ENCODE results near the gene DSC2. TPM values are rescaled to one million over a fixed set of nuclear protein-coding genes. Genes with fewer than 3 reads are reported as not detected.

Gene DSC2
- total RNA-seq, 4 donors from 2014 or later = 14.5 to 113 (median 86.1) TPM

DNA sequence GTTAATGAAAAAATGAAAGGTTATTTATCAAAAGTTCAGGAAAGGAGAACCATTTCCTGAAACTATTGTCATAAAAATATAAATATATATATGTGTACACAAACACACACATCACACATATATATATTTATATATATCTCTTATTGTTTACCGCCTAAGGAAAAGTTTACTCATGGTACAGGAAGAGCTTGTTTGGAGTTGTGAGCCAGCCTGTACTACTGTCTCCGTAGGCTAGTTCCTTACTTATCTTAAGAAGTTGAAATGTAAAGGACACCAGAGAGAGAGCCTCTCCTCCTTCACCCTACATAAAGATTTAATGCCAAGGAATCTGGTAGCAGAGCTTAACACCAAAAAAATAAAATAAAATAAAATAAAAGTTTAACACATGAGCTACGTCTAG, 40.8 kb upstream of the DSC2 start:
- H3K4me1 ChIP-seq = no peaks in the 10 kb centered on the region
- no peak for DNase-seq
- no peaks in the 10 kb centered on the region for H3K9me3 ChIP-seq
- 66 to 78% methylated on average over 3 of the region's 3 CpGs for WGBS, 2 donors (ENCODE audit: low coverage in 1 of 2)
- intact Hi-C loops (cut with DNase I; ENCODE audit: low total_unique reads) (no loop called here), in situ Hi-C loops (cut with MboI; ENCODE audit: low pct_ligation_motif_present in 1 of 4, low pct_unique_long_range_greater_than_20kb in 1 of 4, low sequenced_read_pairs in 3 of 4) (no loop called here)
- no peaks in the 10 kb centered on the region for H3K27me3 ChIP-seq
- TF ChIP-seq EP300 (IDR thresholded peaks at IDR 0.05; ENCODE audit: low read depth) = no peak
- no peak for TF ChIP-seq CTCF (IDR thresholded peaks at IDR 0.05)
- TF ChIP-seq POLR2A (IDR thresholded peaks at IDR 0.05) = no peak
- no peak for TF ChIP-seq POLR2AphosphoS5 (IDR thresholded peaks at IDR 0.05)
- no peaks in the 10 kb centered on the region for H3K36me3 ChIP-seq
- H3K27ac ChIP-seq = no peak overlapping the region
- no peak overlapping the region for H3K4me3 ChIP-seq

GRCh38 chr18:31138709-31139108, 36.5 kb upstream of the DSC2 start:
- H3K27me3 ChIP-seq = no peaks in the 10 kb centered on the region
- 50 to 69% methylated on average over 1 of the region's 1 CpG for WGBS, 2 donors (ENCODE audit: low coverage in 1 of 2)
- in situ Hi-C loops (cut with MboI; ENCODE audit: low pct_ligation_motif_present in 1 of 4, low pct_unique_long_range_greater_than_20kb in 1 of 4, low sequenced_read_pairs in 3 of 4) = no loop called here
- H3K36me3 ChIP-seq = no peaks in the 10 kb centered on the region
- no peak overlapping the region for H3K4me3 ChIP-seq
- intact Hi-C loops (cut with DNase I; ENCODE audit: low total_unique reads) = no loop called here
- DNase-seq = no peak
- TF ChIP-seq POLR2A (IDR thresholded peaks at IDR 0.05) = no peak
- no peak for TF ChIP-seq POLR2AphosphoS5 (IDR thresholded peaks at IDR 0.05)
- no peak for TF ChIP-seq EP300 (IDR thresholded peaks at IDR 0.05; ENCODE audit: low read depth)
- TF ChIP-seq CTCF (IDR thresholded peaks at IDR 0.05) = no peak
- H3K4me1 ChIP-seq = no peaks in the 10 kb centered on the region
- H3K9me3 ChIP-seq = no peaks in the 10 kb centered on the region
- no peak overlapping the region for H3K27ac ChIP-seq

GRCh38 chr18:31134988-31135529, 32.8 kb upstream of the DSC2 start:
- no peak for DNase-seq
- 82 to 84% methylated on average over 4 of the region's 4 CpGs for WGBS, 2 donors (ENCODE audit: low coverage in 1 of 2)

GRCh38 chr18:31129398-31130115, 27.3 kb upstream of the DSC2 start:
- Histone ChIP-seq H3K9me3 (no peaks in the 10 kb centered on the region), H3K27me3 (no peaks in the 10 kb centered on the region), H3K4me3 (no peak overlapping the region), H3K27ac (no peak overlapping the region), H3K4me1 (no peaks in the 10 kb centered on the region), H3K36me3 (no peaks in the 10 kb centered on the region)
- WGBS, 2 donors (ENCODE audit: low coverage in 1 of 2) = 43 to 59% methylated on average over 1 of the region's 1 CpG
- TF ChIP-seq CTCF (IDR thresholded peaks at IDR 0.05) (no peak), POLR2AphosphoS5 (IDR thresholded peaks at IDR 0.05) (no peak), EP300 (IDR thresholded peaks at IDR 0.05; ENCODE audit: low read depth) (no peak), POLR2A (IDR thresholded peaks at IDR 0.05) (no peak)
- intact Hi-C loops (cut with DNase I; ENCODE audit: low total_unique reads) = no loop called here
- in situ Hi-C loops (cut with MboI; ENCODE audit: low pct_ligation_motif_present in 1 of 4, low pct_unique_long_range_greater_than_20kb in 1 of 4, low sequenced_read_pairs in 3 of 4) = no loop called here
- DNase-seq = no peak

More at GRCh38 chr18:31134988-31135529, 32.8 kb upstream of the DSC2 start:
- no peak for TF ChIP-seq EP300 (IDR thresholded peaks at IDR 0.05; ENCODE audit: low read depth)
- TF ChIP-seq POLR2A (IDR thresholded peaks at IDR 0.05) = no peak
- TF ChIP-seq CTCF (IDR thresholded peaks at IDR 0.05) = no peak
- TF ChIP-seq POLR2AphosphoS5 (IDR thresholded peaks at IDR 0.05) = no peak
- no peaks in the 10 kb centered on the region for H3K9me3 ChIP-seq
- H3K4me1 ChIP-seq = no peaks in the 10 kb centered on the region
- intact Hi-C loops (cut with DNase I; ENCODE audit: low total_unique reads) (no loop called here), in situ Hi-C loops (cut with MboI; ENCODE audit: low pct_ligation_motif_present in 1 of 4, low pct_unique_long_range_greater_than_20kb in 1 of 4, low sequenced_read_pairs in 3 of 4) (no loop called here)
- H3K27ac ChIP-seq = no peak overlapping the region
- no peak overlapping the region for H3K4me3 ChIP-seq
- H3K36me3 ChIP-seq = no peaks in the 10 kb centered on the region
- no peaks in the 10 kb centered on the region for H3K27me3 ChIP-seq
